Right hindlimb (tissue), 1 donor: ENCODE measurements around the gene DKK3.

ENCODE experiments used
- DNase-seq: peaks from one replicate; pipeline ENCODE4 v3.0.0-alpha.2; 2018

The DKK3 gene

DNA sequence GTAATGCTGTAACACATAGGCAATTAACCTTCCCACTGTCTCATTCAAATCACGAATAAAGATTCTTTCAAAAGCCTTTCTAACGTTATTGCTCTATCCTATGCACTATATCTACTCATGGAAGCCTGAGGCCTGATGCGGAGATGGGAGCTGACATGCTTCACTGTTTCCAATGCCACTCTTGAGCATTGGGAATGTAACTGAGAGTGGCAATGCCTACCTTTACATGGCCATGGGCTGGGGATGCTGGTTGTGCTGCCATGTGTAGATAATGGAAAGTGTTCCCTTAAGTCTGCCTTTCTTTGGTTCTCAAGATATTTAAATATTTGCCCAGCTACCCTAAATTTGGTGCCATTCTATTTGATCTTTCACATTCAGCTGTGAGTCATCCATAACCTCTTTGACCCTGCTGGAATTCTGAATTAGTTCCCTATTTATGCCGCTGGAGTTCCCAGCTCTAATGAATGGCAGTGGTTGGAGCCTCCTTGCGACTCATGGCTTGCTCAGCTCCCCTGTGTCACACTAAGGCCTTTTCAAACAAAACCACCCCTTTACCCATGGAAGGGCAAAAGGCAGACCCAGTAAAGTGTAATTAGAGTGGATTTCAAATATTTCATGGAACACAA, 21.4 kb upstream of the DKK3 start:
- no peak for DNase-seq

DNA sequence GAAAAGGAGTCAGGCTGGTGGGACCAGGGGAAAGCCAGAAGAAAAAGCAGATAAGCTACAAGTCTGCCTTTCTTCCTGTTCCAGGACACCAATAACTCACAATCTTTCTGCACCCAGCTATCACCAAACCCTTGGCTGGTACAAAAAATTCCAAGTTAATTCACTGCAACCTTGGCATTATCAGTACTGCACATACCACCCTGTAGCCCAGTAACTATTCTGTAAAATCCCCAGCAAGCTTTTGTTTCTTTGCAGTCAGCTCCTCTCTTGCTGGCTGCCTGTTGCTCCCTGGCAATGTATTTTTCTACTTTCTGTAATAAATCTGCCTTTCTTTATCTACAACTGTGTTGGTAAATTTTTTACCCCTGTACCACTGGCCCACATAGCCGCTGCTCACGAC, 20.7 kb upstream of the DKK3 start:
- DNase-seq, result no peak

DNA sequence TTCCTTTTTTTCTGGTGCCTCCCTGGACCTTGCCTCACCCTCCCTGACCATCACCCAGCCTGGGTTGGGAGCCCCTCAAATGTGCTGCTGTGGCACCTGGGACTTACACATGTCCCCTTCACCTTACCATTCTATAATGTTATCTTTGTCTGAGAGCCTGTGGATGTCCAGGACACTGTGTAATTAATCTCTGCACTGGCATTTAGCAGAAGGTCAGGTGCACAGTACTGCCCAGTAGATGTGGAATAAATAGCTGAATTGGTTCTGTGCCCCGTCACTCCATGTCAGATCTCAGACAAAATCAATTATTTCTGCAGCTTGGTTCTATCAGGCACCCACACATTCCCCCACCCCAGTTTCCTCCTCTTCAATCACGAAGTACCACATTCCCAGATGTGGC, 19.9 kb upstream of the DKK3 start:
- no peak for DNase-seq

DNA sequence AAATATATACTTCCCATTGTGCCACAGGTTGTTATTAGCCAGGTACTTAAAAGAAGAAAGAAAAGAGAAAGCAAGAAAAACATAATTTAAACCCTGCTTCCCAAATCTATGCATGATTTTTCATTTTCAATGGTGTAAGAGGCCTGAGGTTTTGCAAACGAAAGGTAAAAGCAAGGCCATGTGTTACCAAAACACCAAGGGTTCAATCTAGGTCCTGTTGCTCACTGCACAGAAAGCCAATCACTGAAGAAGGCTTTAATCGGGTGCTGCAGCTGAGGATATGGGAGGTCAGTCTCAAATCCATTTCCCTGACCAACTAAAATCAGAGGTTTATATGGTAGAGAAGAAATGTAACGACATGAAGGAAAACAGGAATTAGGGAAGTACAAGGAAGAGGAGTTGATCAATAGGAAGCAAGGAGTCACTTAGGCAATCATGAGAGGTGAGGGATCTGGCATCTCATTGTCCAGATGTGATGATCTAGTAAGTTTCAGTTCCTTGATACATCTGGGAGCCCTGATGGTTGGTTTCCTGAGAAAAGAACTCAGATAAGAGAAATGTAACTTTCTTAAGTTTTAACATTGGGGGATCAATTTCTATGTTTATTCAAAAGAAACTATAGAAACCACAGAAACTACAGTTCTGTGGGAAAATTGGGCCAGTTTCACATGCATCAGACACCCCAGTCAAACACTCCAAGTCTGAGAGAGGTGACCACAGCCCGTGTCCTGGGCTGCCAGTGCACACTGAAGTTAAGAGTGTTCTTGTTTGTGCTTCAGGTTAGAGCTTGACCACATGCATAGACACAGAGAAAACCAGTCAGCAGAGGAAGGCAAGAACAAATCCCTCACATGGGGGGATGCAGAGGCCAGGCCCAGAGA, 18.1 kb upstream of the DKK3 start:
- no peak for DNase-seq

DNA sequence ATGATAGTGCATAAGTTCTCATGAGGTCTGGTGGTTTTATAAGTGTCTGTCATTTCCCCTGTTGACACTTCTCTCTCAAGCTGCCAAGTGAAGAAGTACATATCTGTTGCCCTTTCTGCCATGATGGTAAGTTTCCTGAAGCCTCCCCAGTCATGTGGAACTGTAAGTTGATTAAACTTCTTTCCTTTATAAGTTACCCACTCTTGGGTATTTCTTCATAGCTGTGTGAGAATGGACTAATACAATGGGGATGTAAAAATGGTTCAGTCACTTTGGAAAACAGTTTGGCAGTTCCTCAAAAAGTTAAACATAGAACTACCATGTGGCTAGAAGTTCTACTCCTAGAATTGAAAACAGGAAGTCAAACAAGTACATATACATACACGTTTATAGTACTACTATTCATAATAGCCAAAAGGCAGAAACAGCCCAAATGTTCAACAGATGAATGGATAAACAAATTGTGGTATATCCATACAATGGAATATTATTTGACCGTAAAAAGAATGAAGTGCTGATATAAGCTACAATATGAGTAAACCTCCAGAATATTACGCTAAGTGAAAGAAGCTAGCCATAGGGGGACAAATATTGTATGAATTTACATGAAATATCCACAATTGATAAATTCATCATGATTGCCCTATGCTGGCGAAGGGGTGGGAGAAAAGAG, 16.0 kb upstream of the DKK3 start:
- no peak for DNase-seq

- no peak for DNase-seq
Observed at GRCh38 chr11:12023015-12023414, 14.6 kb upstream of the DKK3 start.

- no peak for DNase-seq
Observed at GRCh38 chr11:12020546-12020945, 12.1 kb upstream of the DKK3 start.

DNA sequence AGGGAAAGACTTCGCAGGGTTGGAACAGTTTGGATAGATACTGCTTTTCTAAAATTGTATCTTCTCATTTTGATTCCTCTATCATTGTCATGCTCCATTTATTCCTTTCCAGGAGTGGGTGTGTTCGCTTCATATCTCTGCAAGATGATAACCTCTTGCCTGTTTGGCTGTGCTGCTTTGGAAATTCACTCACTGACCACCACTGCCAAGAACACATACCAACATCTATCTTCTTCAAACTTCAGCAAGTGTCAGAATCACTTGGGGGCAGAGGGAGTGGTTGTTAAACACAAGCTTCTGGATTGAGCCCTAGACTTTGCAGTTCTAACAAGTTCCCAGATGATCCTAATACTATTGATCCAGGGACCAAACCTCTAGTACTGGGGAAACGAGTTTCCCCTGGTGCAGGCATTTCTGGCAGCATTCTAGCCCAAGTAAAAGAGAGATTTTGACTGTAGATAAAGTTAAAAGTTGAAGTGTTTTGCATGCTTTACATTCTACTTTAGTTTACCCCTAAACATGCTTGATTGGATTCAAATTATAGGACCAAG, 11.5 kb upstream of the DKK3 start:
- DNase-seq, result no peak

GRCh38 chr11:12019337-12019736, 10.9 kb upstream of the DKK3 start:
- DNase-seq, result peak; percentile 72

- no peak for DNase-seq
Observed at GRCh38 chr11:12017865-12018453, 9.5 kb upstream of the DKK3 start.

DNA sequence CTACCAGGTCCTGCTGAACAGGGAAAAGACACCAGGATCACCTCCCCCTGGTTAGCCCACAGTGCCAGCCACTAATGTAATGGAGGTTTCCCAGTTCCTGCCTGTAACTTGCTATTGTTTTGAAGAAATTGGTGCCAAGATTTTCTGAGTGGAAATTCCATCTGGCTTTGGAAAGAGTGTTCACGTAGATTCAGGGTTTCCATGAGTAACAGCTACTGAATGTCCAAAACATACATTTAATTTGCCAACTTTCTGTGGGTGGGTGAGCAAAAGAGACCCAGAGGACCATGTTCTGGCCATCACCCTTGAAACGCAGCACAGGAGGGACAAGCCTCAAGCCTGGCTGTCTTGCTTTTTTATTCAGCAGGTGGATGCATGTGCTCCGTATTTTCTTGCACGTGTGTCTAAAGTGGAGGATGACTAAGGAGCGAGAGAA, 8.8 kb upstream of the DKK3 start:
- DNase-seq, result peak; percentile 62

DNA sequence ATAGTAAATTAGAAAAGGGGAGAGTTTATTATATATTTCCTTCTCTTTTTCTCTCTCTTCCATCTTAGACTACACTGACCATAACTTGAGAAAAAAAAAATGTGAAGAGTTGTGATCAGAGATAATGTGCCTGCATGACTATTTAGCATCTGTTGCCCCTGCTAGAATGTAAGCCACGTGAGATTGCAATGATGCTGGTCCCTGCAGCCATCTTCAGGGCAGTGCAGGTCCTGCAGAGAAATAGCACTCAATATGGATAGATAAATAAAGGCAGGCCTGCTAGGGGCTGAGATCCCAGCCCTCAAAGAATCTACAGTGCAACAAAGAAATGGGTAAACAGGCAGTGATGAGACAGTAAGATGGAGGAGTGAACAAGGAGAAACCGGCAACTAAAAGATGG, 7.8 kb upstream of the DKK3 start:
- DNase-seq, result no peak

GRCh38 chr11:12015486-12015885, 7.1 kb upstream of the DKK3 start:
- no peak for DNase-seq

DNA sequence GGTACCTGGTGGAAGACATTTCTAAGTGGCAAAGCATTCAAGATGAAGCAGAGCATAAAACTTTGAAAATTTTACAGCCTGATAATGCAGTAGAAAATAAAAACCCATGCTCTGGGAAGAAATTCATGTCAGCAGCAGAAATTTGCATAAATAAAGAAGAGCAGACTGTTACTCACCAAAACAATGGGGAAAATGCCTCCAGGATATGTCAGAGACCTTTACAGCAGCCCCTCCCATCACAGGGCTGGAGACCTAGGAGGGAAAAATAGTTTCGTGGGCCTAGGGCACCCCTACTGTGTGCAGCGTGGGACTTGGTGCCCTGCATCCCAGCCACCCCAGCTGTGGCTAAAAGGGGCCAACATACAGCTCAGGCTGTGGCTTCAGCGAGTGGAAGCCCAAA, 5.4 kb upstream of the DKK3 start:
- no peak for DNase-seq

DNA sequence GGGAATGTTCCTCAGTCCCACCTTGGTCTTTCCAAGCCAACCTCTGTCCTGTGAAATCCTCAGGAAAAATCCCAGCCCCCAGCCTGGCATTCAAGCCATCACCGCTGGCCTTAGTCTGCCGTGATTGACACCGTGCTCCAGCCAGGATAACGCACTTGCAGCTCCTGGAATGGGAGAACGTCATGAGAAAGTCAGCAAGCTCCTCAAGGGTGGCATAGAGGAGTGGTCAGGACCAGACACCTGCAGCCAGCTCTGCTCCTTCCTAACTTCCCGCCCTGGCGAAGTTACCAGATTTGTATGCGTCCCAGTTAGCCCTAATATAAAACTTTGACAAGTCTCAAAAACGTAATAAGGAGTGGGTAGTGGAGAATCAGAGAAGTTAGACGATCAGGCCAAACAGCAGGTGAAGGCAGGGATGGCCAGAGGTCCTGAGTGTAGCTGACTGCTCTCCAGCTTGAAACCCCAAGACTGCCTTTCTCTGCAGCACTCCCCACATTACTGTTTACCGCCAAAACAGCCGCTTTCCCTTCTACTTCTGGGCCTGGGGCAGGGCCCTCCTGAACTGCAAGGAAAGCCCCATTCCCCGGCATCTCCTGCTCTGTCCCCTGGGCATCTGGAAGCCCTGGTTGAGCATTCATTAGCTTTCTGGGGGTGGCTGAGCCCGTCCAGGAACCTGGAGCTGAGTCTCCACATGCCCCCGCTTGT, 1.3 kb upstream of the DKK3 start:
- DNase-seq, result no peak

DNA sequence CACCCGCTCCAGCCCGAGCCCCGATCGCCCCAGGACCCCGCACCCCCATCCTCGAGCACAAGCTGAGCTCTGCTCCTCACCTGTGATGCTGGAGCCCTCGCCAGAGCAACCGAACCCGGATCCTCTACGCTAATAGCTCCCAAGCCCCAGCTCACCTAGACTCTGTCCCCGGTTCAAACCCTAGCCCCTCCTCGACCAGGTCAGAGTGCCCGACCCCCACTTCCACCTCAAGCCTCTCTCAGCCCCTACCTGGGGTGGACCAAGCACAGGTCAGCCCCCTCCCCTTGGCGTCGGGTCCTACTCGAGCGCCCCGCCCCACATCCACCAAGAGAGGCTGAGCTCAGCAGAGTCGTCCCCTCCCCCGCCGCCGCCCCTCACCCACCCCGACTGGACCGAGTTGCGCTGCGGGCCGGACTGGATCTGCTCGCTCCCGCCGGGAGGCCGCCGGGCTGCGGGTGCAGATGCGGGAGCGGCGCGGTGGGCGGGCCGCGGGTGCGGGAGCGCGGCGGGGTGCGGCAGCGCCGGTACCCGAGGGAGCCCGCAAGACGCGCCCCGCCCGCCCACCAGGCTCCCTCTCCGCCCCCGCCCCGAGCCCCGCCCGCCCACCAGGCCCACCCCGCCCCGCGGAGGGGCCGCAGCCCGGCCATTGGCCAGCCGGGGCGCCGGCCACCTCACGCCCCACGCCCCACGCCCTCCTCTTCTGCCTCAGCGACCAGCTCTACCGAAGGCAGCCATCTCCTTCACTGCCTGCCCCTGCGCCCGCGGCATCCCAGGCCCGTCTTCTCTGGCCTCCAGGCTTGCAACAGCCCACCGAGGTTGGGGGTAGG, 577 bp upstream of the DKK3 start:
- peak; percentile 76 for DNase-seq

DNA sequence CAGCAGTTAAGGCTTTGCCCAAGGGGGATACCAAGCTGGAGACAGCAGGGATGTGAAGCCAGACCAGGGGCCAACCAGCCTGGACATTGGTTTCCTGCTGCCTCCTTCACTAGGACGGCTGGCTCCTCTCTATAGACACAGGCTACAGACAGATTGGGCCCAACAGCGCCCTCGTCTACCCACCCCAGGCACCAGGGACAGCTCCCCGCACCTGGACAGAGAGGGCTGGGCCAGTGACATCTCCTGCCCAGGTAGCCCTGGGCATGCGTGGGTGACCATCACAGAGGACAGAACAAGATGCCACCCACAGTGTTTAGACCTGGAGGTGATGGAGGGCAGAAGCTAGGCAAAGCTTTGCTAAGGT, 1.2 kb downstream of the DKK3 start:
- no peak for DNase-seq

DNA sequence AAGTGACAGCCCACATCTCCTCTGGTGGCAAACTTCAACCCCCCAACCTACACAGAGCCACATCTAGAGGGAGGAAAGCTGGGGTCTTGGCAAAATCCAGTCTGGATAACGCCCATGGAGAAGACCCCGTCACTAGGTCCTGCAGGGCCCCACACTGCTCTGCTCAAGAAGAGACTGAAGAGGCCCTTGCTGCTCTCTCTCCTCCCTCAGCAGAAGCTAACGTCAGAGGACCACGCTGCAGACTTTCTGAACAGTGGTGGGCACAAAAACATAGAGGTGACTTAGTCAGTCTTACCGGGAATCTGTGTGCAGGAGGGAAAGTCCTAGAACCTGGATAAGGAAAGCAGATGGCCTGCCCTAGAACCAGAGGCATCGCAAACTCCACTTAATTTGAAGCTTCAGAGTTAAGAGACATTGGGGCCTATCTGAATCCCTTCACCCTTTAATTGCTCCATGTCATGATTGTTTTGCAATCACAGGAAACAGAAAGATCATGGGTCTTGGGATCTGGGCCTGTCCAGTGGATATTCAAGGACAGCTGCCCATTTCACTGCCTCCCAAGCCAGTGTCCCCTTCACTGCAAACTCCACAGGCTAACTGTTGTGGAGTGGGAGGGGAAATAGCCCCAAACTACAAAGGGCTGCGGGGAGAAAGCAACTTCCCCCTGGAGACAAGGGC, 1.7 kb downstream of the DKK3 start:
- DNase-seq, result no peak

DNA sequence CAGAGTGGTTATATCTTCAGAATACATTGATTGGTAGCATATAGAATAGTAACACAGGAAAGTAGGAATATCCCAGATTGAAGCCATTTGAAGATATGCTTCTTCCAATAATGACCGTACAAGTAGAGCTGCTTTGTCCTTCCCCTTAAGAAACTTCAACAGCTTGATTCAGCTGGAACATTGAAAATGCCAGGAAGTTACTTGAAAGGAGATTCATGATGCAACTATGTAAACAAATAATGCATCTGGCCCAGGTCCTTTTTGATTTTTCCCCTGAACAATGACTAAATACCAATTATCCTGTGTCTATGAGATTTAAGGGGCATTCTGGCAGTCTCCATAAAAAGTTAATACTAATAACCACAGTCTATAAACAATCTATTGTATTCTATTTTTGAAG, 3.0 kb downstream of the DKK3 start:
- no peak for DNase-seq

DNA sequence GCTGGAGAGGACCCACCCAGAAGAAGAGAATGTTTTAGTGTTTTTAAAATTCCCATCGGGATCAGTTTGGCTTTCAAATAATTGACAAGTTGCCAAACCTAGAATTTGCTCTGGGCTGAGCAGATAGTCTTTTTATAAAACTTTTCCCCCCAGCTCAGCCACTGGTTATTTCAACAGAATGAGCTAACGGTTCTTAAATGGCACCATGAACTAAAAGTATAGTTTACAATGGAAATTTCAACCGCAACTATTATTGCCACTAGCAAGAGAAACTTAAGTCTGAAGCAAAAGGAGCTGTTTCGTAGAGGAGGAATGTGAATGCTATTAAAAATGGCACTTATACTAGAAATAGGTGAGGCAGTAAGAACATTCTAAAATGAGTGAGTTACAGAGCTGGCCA, 3.4 kb downstream of the DKK3 start:
- DNase-seq, result no peak

DNA sequence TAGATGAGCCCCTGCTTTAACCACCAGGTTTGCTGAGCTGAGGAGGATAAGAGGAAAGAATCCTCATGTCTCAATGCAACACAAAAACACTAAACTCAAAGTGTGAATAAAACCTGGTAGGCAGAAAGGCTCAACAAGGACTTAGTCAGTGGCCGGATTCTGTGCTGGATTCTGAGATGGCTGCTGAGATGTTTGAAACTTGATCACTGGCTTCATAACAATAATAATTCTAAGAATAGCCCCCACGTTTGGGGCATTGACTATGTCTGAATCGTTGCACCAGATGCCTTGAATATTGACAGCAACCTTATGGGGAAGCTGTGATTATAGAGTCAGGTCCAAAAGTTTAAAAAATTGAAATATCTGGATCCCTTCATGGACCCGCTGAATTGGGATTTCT, 4.6 kb downstream of the DKK3 start:
- no peak for DNase-seq
